Jurkat, Clone E6-1 (cell line): ENCODE measurements around the gene KRTAP3-2.

ENCODE experiments used
- DNase-seq: peaks from one replicate; pipeline ENCODE4 v3.0.0-alpha.2; 2011; ENCODE audit warnings: low read depth, low spot score
- H3K4me3 ChIP-seq: 2 replicates; pipeline ENCODE4 v1.5.1; 2011; ENCODE audit warnings: mild to moderate bottlenecking, low read length, control low read depth, moderate library complexity

Gene KRTAP3-2

GRCh38 chr17:40978575-40979151 is 21.0 kb downstream of the KRTAP3-2 start:
- no peak overlapping the region for H3K4me3 ChIP-seq
- no peak for DNase-seq

GRCh38 chr17:40975516-40975915 is 24.2 kb downstream of the KRTAP3-2 start:
- H3K4me3 ChIP-seq, result no peak overlapping the region
- DNase-seq, result no peak

GRCh38 chr17:40974366-40974765 is 25.3 kb downstream of the KRTAP3-2 start:
- DNase-seq, result no peak
- H3K4me3 ChIP-seq, result no peak overlapping the region

GRCh38 chr17:40967582-40967981 is 32.1 kb downstream of the KRTAP3-2 start:
- no peak overlapping the region for H3K4me3 ChIP-seq
- no peak for DNase-seq

GRCh38 chr17:40966848-40967247 is 32.9 kb downstream of the KRTAP3-2 start, which contains the start of gene KRT39:
KRT39 (minus strand) TSS chr17:40966948; CDS start chr17:40966856, 92 bp downstream.
- H3K4me3 ChIP-seq, result no peak within 1 kb of the TSS
- no peak for DNase-seq

- DNase-seq, result peak; percentile 25
- no peak overlapping the region for H3K4me3 ChIP-seq
These were observed 35.9 kb downstream of the KRTAP3-2 start for GRCh38 chr17:40963838-40964237.

- no peak overlapping the region for H3K4me3 ChIP-seq
- DNase-seq, result no peak
These were observed 37.6 kb downstream of the KRTAP3-2 start for GRCh38 chr17:40962059-40962561.

- no peak for DNase-seq
- no peak overlapping the region for H3K4me3 ChIP-seq
These were observed 38.1 kb downstream of the KRTAP3-2 start for GRCh38 chr17:40961591-40961990.

- H3K4me3 ChIP-seq, result no peak overlapping the region
- no peak for DNase-seq
These were observed 39.6 kb downstream of the KRTAP3-2 start for GRCh38 chr17:40960144-40960543.

GRCh38 chr17:40958086-40958953 is 41.4 kb downstream of the KRTAP3-2 start:
- DNase-seq, result no peak
- no peak overlapping the region for H3K4me3 ChIP-seq

- no peak for DNase-seq
- no peak overlapping the region for H3K4me3 ChIP-seq
These were observed 43.1 kb downstream of the KRTAP3-2 start for GRCh38 chr17:40956401-40957254.

GRCh38 chr17:40953881-40954280 is 45.8 kb downstream of the KRTAP3-2 start:
- DNase-seq, result no peak
- no peak overlapping the region for H3K4me3 ChIP-seq

- no peak for DNase-seq
- no peak overlapping the region for H3K4me3 ChIP-seq
These were observed 47.0 kb downstream of the KRTAP3-2 start for GRCh38 chr17:40952661-40953060.

- no peak for DNase-seq
- no peak overlapping the region for H3K4me3 ChIP-seq
These were observed 47.6 kb downstream of the KRTAP3-2 start for GRCh38 chr17:40952154-40952553.

- DNase-seq, result no peak
- H3K4me3 ChIP-seq, result no peak overlapping the region
These were observed 48.6 kb downstream of the KRTAP3-2 start for GRCh38 chr17:40951011-40951622.

GRCh38 chr17:40950176-40950575 is 49.5 kb downstream of the KRTAP3-2 start:
- DNase-seq, result no peak

GRCh38 chr17:40949418-40949817 is 50.3 kb downstream of the KRTAP3-2 start:
- DNase-seq, result no peak

More at GRCh38 chr17:40950176-40950575, 49.5 kb downstream of the KRTAP3-2 start:
- H3K4me3 ChIP-seq, result no peak overlapping the region

More at GRCh38 chr17:40949418-40949817, 50.3 kb downstream of the KRTAP3-2 start:
- H3K4me3 ChIP-seq, result no peak overlapping the region
